NCI-H460 (cell line): Measurements from ENCODE around the gene LIPM. TPM values are rescaled to one million over a fixed set of nuclear protein-coding genes. Genes with fewer than 3 reads are reported as not detected.

ENCODE experiments used
- total RNA-seq: library from RNA; depleted of rRNA; stranded (reverse); fragments of >200 nt; shearing (Covaris generic); gene quantifications from 2 replicates; pipeline ENCODE4 v1.2.3, GENCODE V29; 2014; rRNA removed

The LIPM gene
- total RNA-seq, 1 experiment from 2014 or later = not detected

Other genes starting within 250 kb of the LIPM start
- gene RNLS, start 219.4 kb upstream of the LIPM start, total RNA-seq = 0.45 TPM in 1 of 2 replicates, not detected in the other
- gene LIPJ, start 216.0 kb upstream of the LIPM start, total RNA-seq = not detected in 2 replicates
- not detected in 2 replicates for gene LIPF, start 138.3 kb upstream of the LIPM start, total RNA-seq
- not detected in 2 replicates for gene LIPK, start 96.5 kb upstream of the LIPM start, total RNA-seq
- not detected in 2 replicates for gene LIPN, start 42.7 kb upstream of the LIPM start, total RNA-seq
- 0.17 TPM in 1 of 2 replicates, not detected in the other for gene ANKRD22, start 49.1 kb downstream of the LIPM start, total RNA-seq
- gene STAMBPL1, start 77.5 kb downstream of the LIPM start, total RNA-seq = 37.6 and 39.8 TPM in 2 replicates
- gene ACTA2, start 150.0 kb downstream of the LIPM start, total RNA-seq = 40.4 and 41.7 TPM in 2 replicates
- gene FAS, start 188.1 kb downstream of the LIPM start, total RNA-seq = 16.2 and 20.3 TPM in 2 replicates